HG03469 (cell line): Measurements from ENCODE around the gene RPL35A.

ENCODE experiments used
- ATAC-seq: cut with Tn5 transposase; IDR thresholded peaks from one replicate; pipeline ENCODE4 v1.9.1; 2021; ENCODE audit warnings: mild to moderate bottlenecking, moderate library complexity, moderate number of reproducible peaks; ENCODE audit not compliant: unreplicated experiment

The RPL35A gene

GRCh38 chr3:197994736-197995135, 44.7 kb downstream of the RPL35A start:
- ATAC-seq, result no peak

- ATAC-seq, result no peak
Observed at GRCh38 chr3:197996855-197997254, 46.9 kb downstream of the RPL35A start.

- ATAC-seq, result no peak
Observed at GRCh38 chr3:197997936-197998335, 47.9 kb downstream of the RPL35A start.
